K562 (cell line): Measurements from ENCODE around the gene HIPK1. TPM values are rescaled to one million over a fixed set of nuclear protein-coding genes. Genes with fewer than 3 reads are reported as not detected.
"Not testable (repeated sequence)": the region's sequence is repeated elsewhere in the genome, so short reads cannot be mapped to it uniquely, and the experiment has no call there.

Experiments
- ATAC-seq: fragments of 200-7000 bp; cut with Tn5 transposase; 3 replicates; pipeline ENCODE4 v1.9.1; 2020; ENCODE audit warnings: moderate library complexity
- BruUV-seq: library from RNA; stranded (reverse); fragments of 400-500 nt; replicated peaks from 2 replicates; lab custom pipeline; 2021; lab: Mats Ljungman, UMichigan
- CTCF ChIA-PET: fragments of 300-600 bp; formaldehyde crosslinking; extraction: SDS; loops from one replicate; lab custom pipeline; 2021; ENCODE audit warnings: low intra/inter-chr PET ratio; lab: Yijun Ruan, JAX
- POLR2A ChIA-PET: fragments of 300-600, 350-650 bp; sonication (Branson Sonifier 250); formaldehyde crosslinking; extraction: SDS; loops from one replicate; lab custom pipeline; 2021; ENCODE audit warnings: antibody characterized with exemption, inconsistent platforms; lab: Yijun Ruan, JAX
- DNase-seq, 4 experiments: peaks; one replicate each; pipeline versions ENCODE4 v3.0.0 to v3.0.0-alpha.2; 2011 to 2018; ENCODE audit warnings: low spot score in 3 of 4, mixed read lengths in 3 of 4; ENCODE audit errors: extremely low read depth in 1 of 4
- FAIRE-seq: peaks from 2 replicates; lab custom pipeline; 2011; peaks lifted over from hg19 to GRCh38; lab: Jason Lieb, UNC
- H2AFZ ChIP-seq: 2 replicates; pipeline ENCODE4 v1.6.0; 2011; ENCODE audit warnings: low read depth, low read length, control low read depth, inconsistent platforms
- H3K27ac ChIP-seq: fragments of 200-600 bp; 3 replicates; pipeline ENCODE4 v1.8.0; 2011; ENCODE audit warnings: low read depth, mild to moderate bottlenecking, control low read depth, inconsistent platforms, low read length, moderate library complexity, mixed read lengths; ENCODE audit errors: extremely low read depth
- H3K27me3 ChIP-seq, 2 experiments: fragments of 300-600 bp in 1 of 2; 2 replicates in 1 of 2; 3 replicates in 1 of 2; pipeline versions ENCODE4 v1.6.0 to v1.8.0; 2011; ENCODE audit warnings: inconsistent platforms in 2 of 2, low read length in 2 of 2, mild to moderate bottlenecking in 1 of 2, mixed read lengths in 1 of 2, moderate library complexity in 1 of 2; ENCODE audit not compliant: control insufficient read depth in 2 of 2, insufficient read depth in 2 of 2
- H3K36me3 ChIP-seq: fragments of 300-600 bp; 3 replicates; pipeline ENCODE4 v1.8.0; 2011; ENCODE audit warnings: mild to moderate bottlenecking, low read length, inconsistent platforms; ENCODE audit not compliant: control insufficient read depth, insufficient read depth
- H3K4me1 ChIP-seq, 2 experiments: fragments of 200-600 bp in 1 of 2; replicated peaks in 1 of 2; 2 replicates in 1 of 2; 3 replicates in 1 of 2; pipeline versions ENCODE4 v1.5.1 to v1.8.0; 2011; ENCODE audit warnings: inconsistent platforms in 2 of 2, low read length in 2 of 2, mild to moderate bottlenecking in 1 of 2, mixed read lengths in 1 of 2, moderate library complexity in 1 of 2; ENCODE audit not compliant: control insufficient read depth in 2 of 2, insufficient read depth in 2 of 2
- H3K4me2 ChIP-seq: 2 replicates; pipeline ENCODE4 v1.6.1; 2011; ENCODE audit warnings: low read length, control low read depth, inconsistent platforms, mixed read lengths; ENCODE audit not compliant: insufficient read depth
- H3K4me3 ChIP-seq: fragments of 200-600 bp; sonication (generic), shearing (Covaris generic); 2 replicates; pipeline ENCODE4 v1.5.1; 2016; ENCODE audit warnings: control low read depth, inconsistent platforms
- H3K79me2 ChIP-seq: fragments of 200-600 bp; 3 replicates; pipeline ENCODE4 v1.8.0; 2011; ENCODE audit warnings: low read length, inconsistent platforms; ENCODE audit not compliant: control insufficient read depth, insufficient read depth
- H3K9ac ChIP-seq, 2 experiments: 2 replicates each; pipeline versions ENCODE4 v1.6.0 to v1.6.1; 2011; ENCODE audit warnings: low read depth in 2 of 2, low read length in 2 of 2, control low read depth in 1 of 2, inconsistent platforms in 1 of 2, mild to moderate bottlenecking in 1 of 2, mixed read lengths in 1 of 2; ENCODE audit not compliant: insufficient read depth in 1 of 2
- H3K9me1 ChIP-seq: one replicate; pipeline ENCODE4 v1.6.0; 2011; ENCODE audit warnings: inconsistent platforms, mild to moderate bottlenecking, low read length, moderate library complexity; ENCODE audit not compliant: control insufficient read depth, insufficient read depth
- H3K9me3 ChIP-seq: replicated peaks from 2 replicates; pipeline ENCODE4 v1.5.1; 2011; ENCODE audit warnings: low read depth, low read length, inconsistent platforms; ENCODE audit not compliant: control insufficient read depth, insufficient read depth
- H4K20me1 ChIP-seq: replicated peaks from 2 replicates; pipeline ENCODE4 v1.6.1; 2011; ENCODE audit warnings: low read length, inconsistent platforms, mixed read lengths; ENCODE audit not compliant: control insufficient read depth, insufficient read depth
- CEBPB ChIP-seq: fragments of 450-650 bp; IDR thresholded peaks from 2 replicates; pipeline ENCODE4 v1.6.1; 2016; ENCODE audit warnings: missing genetic modification characterization, missing compliant biosample characterization
- CEBPG ChIP-seq, 3 experiments: fragments of 200-800 bp in 1 of 3; sonication (Bioruptor generic) in 1 of 3; sonication (generic) in 1 of 3; formaldehyde crosslinking in 1 of 3; IDR thresholded peaks in 2 of 3; conservative IDR thresholded peaks in 1 of 3; 2 replicates each; pipeline versions ENCODE4 v1.6.1 to v1.8.0; 2016 to 2022; ENCODE audit warnings: missing compliant biosample characterization in 2 of 3, missing genetic modification characterization in 2 of 3, mild to moderate bottlenecking in 1 of 3, missing genetic modification reagents in 1 of 3
- KAT8 ChIP-seq: fragments of 450-650 bp; IDR thresholded peaks from 2 replicates; pipeline ENCODE4 v1.6.1; 2016; ENCODE audit warnings: low read depth, mild to moderate bottlenecking
- ZNF124 ChIP-seq: sonication (generic); formaldehyde crosslinking; IDR thresholded peaks from 2 replicates; pipeline ENCODE4 v1.8.1; 2022; ENCODE audit warnings: missing genetic modification reagents
- WGBS: fragments of 100-300 bp; shearing (Covaris generic); methylation state at CpG from one replicate; pipeline ENCODE4 v1.1.6; 2016; ENCODE audit warnings: low coverage, mixed read lengths; ENCODE audit not compliant: insufficient coverage; ENCODE audit errors: missing lambda C conversion rate; 5-methylcytosine and 5-hydroxymethylcytosine counted together
- in situ Hi-C: fragments of 300-500 bp; cut with MboI; formaldehyde crosslinking; loops from 4 replicates; pipeline ENCODE4 v1.15.0; 2018; ENCODE audit warnings: inconsistent platforms, mixed read lengths
- intact Hi-C: fragments of 100-400 bp; cut with micrococcal nuclease; formaldehyde crosslinking; loops from 2 replicates; pipeline ENCODE4 v1.14.2; 2022
- polyA plus RNA-seq, 8 experiments: library from polyadenylated mRNA; depleted of rRNA in 4 of 8; stranded (reverse) in 5 of 8; unstranded in 3 of 8; fragments of >200 nt; fragmentation: Nextera tagmentation in 2 of 8; fragmentation: Illumina TruSeq in 1 of 8; extraction: Ambion mirVana in 2 of 8; extraction: Trizol in 1 of 8; gene quantifications; 2 replicates each; pipeline versions ENCODE4 v1.2.1 to v1.2.3, GENCODE V29; 2011 to 2014; ENCODE audit warnings: inconsistent platforms in 1 of 8, missing spikeins in 1 of 8
- total RNA-seq, 7 experiments: library from RNA; depleted of rRNA in 6 of 7; stranded (reverse); fragments of >200 nt in 6 of 7; fragmentation: Illumina TruSeq in 2 of 7; extraction: Trizol in 2 of 7; gene quantifications; 2 replicates each; pipeline versions ENCODE4 v1.2.1 to v1.2.3, GENCODE V29; 2011 to 2021; ENCODE audit warnings: low replicate concordance in 1 of 7

The HIPK1 gene
- total and polyA plus RNA-seq, 9 of the 15 experiments (the other 6 are each of a cell fraction or from before 2014, with no cell fraction given), result 10.0 to 57.9 (median 29.6) TPM

- H2AFZ ChIP-seq, H3K9me1 ChIP-seq, FAIRE-seq, in situ Hi-C loops, H3K4me3 ChIP-seq, BruUV-seq, H4K20me1 ChIP-seq, DNase-seq, H3K9me3 ChIP-seq, H3K27me3 ChIP-seq: not testable (repeated sequence)
- peaks cover 93% of the 10 kb centered on the region for H3K79me2 ChIP-seq
- CTCF ChIA-PET, result interaction anchor here (0.6 to 0.7 kb wide), 3 partner anchors 9 to 111 kb away, joined by 3 to 5 read pairs (median 3); no protein-coding TSS in a partner anchor
- POLR2A ChIA-PET, result interaction anchor here (0.6 to 5.3 kb wide), 5 partner anchors 11 to 843 kb away, joined by 3 to 65 read pairs (median 5); partner anchors contain the start of gene HIPK1
- H3K4me1 ChIP-seq, result peaks cover 11 to 27% of the 10 kb centered on the region in 2 experiments; a peak in 4 of 5 replicates
- H3K9ac ChIP-seq, result peak overlapping the region in 1 of 2 experiments; percentile 21; a peak in 1 of 4 replicates
- peak overlapping the region; percentile 44; the same call in 1 of the 3 replicates for H3K27ac ChIP-seq
- 49% methylated on average over 4 of the region's 4 CpGs for WGBS
- ATAC-seq, result peak; percentile 71
- 0 out of 2 replicates have a peak overlapping the region, but pooled peaks have one; percentile 4 for H3K4me2 ChIP-seq
- intact Hi-C loops, result loop anchor here (1.0 to 5.0 kb wide), 2 partner anchors 18 to 111 kb away; no protein-coding TSS in a partner anchor
- TF ChIP-seq CEBPG (CRISPR knock-in tag; IDR thresholded peaks at IDR 0.05), result peak; percentile 56; the same call in 1 of the 2 replicates
- TF ChIP-seq CEBPG (tag; conservative IDR thresholded peaks at IDR 0.05 in 1 of 2, IDR thresholded peaks at IDR 0.05 in 1 of 2), result peak; percentile 30 to 36; a peak in 2 of 4 replicates
- peak; percentile 90 for TF ChIP-seq CEBPB
- peaks cover 35% of the 10 kb centered on the region; the same call in 2 of the 3 replicates for H3K36me3 ChIP-seq
These were observed 19.0 kb downstream of the HIPK1 start for GRCh38 chr1:113948151-113948550.

DNA sequence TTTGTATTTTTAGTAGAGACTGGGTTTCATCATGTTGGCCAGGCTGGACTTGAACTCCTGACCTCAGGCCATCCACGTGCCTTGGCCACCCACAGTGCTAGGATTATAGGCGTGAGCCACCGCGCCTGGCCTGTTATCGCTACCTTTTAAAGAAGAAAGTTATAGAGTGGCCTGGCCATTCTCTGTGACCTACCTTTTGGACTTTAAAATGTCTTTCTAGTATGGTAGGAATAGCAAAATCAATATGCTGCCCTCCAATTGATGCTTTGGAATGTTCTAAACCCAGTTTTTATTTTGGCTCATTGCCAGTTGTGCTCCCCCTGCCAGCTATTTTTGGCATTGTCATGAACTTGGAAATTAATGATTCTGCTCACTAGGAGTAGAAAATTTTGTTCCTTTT, 19.9 kb downstream of the HIPK1 start:
- intact Hi-C loops, result loop anchor here (5.0 kb wide), 1 partner anchor 112 kb away; no protein-coding TSS in a partner anchor
- 7% methylated on average over 5 of the region's 5 CpGs for WGBS
- no peak for TF ChIP-seq KAT8
- TF ChIP-seq ZNF124 (CRISPR knock-in tag), result no peak

More for the DNA sequence above, 19.9 kb downstream of the HIPK1 start:
- no peaks in the 10 kb centered on the region for H3K27me3 ChIP-seq
- no peak overlapping the region for H2AFZ ChIP-seq
- no peaks in the 10 kb centered on the region for H3K9me3 ChIP-seq
- FAIRE-seq, result peak; percentile 67
- H3K36me3 ChIP-seq, result peaks cover 34% of the 10 kb centered on the region; the same call in 2 of the 3 replicates
- H3K79me2 ChIP-seq, result peaks cover 87% of the 10 kb centered on the region
- peak overlapping the region; percentile 44; the same call in 2 of the 3 replicates for H3K27ac ChIP-seq
- POLR2A ChIA-PET, result interaction anchor here (1.2 to 5.3 kb wide), 2 partner anchors 10 to 19 kb away, joined by 3 to 65 read pairs; partner anchors contain the start of gene HIPK1
- in situ Hi-C loops, result no loop called here
- peak overlapping the region; percentile 20; the same call in 1 of the 2 replicates for H3K4me2 ChIP-seq
- no TSS peak for BruUV-seq
- no peak overlapping the region for H3K4me3 ChIP-seq
- peak; percentile 65 for ATAC-seq
- CTCF ChIA-PET, result interaction anchor here (0.6 kb wide), 2 partner anchors 8 to 558 kb away, joined by 3 read pairs; no protein-coding TSS in a partner anchor
- peaks cover 11 to 27% of the 10 kb centered on the region in 2 experiments; a peak in 4 of 5 replicates for H3K4me1 ChIP-seq
- 0 out of 4 replicates have a peak overlapping the region, but pooled peaks of 1 of the 2 experiments have one; percentile 8 for H3K9ac ChIP-seq
- no peaks in the 10 kb centered on the region for H4K20me1 ChIP-seq
- H3K9me1 ChIP-seq, result no peaks in the 10 kb centered on the region
- peak; percentile 63 to 78 (median 66) for DNase-seq
